Psoas muscle (tissue), 8 donors: ENCODE results near the gene TMEM163. TPM values are rescaled to one million over a fixed set of nuclear protein-coding genes. Genes with fewer than 3 reads are reported as not detected.

Source experiments
- ATAC-seq, 4 donors: fragments of 200-7000 bp; cut with Tn5 transposase; one replicate each; pipeline ENCODE4 v1.9.1; 2020; ENCODE audit warnings: moderate library complexity in 3 of 4, mild to moderate bottlenecking in 2 of 4
- DNase-seq, 2 donors: peaks; one replicate each; pipeline ENCODE4 v3.0.0-alpha.2; 2020
- H3K27ac ChIP-seq: fragments of 200-600 bp; one replicate; pipeline ENCODE4 v1.8.0; 2022
- H3K27me3 ChIP-seq, 3 donors: fragments of 200-600 bp in 1 of 3; one replicate each; pipeline versions ENCODE4 v1.6.1 to v1.8.0; 2013 to 2022; ENCODE audit warnings: low read length in 2 of 3, mild to moderate bottlenecking in 2 of 3, moderate library complexity in 1 of 3; ENCODE audit not compliant: insufficient read depth in 3 of 3
- H3K36me3 ChIP-seq, 2 donors: fragments of 200-600 bp in 1 of 2; one replicate each; pipeline versions ENCODE4 v1.6.1 to v1.8.0; 2013 to 2022; ENCODE audit warnings: low read depth in 1 of 2, mild to moderate bottlenecking in 1 of 2, moderate library complexity in 1 of 2; ENCODE audit not compliant: insufficient read depth in 1 of 2
- H3K4me1 ChIP-seq: fragments of 200-600 bp; one replicate; pipeline ENCODE4 v1.8.0; 2022
- H3K4me3 ChIP-seq: fragments of 200-600 bp; one replicate; pipeline ENCODE4 v1.8.0; 2022; ENCODE audit warnings: mild to moderate bottlenecking
- H3K9me3 ChIP-seq: fragments of 200-600 bp; one replicate; pipeline ENCODE4 v1.8.0; 2022
- CTCF ChIP-seq: fragments of 200-600 bp; IDR thresholded peaks from one replicate; pipeline ENCODE4 v1.8.0; 2022; ENCODE audit warnings: antibody characterized with exemption
- WGBS, 3 donors: extraction: QIAGEN DNeasy Blood & Tissue Kit; methylation state at CpG; one replicate each; pipeline versions ENCODE4 v1.1.6 to v1.1.7; 2013; 5-methylcytosine and 5-hydroxymethylcytosine counted together
- intact Hi-C, 2 donors: fragments of 100-400 bp; cut with DNase I; formaldehyde crosslinking; loops; one replicate each; pipeline versions ENCODE4 v1.11.0 to v1.14.2; 2022
- polyA plus RNA-seq, 3 donors: library from polyadenylated mRNA; stranded (reverse); fragments of 200-250 nt; gene quantifications; one replicate each; pipeline ENCODE4 v1.2.3, GENCODE V29; 2013
- total RNA-seq, 4 donors: library from RNA; stranded (reverse); fragmentation: NEBNext Ultra II Directional in 2 of 4; extraction: Animal tissue kit (Norgen Biotek cat#: 25700) in 2 of 4; gene quantifications; one replicate each; pipeline versions ENCODE4 v1.2.1 to v1.2.4, GENCODE V29; 2021 to 2023
- donor health status: healthy with polysubstance abuse.
- donor health status: DM: no; HTN: no; CAD: no; lungs with moderate emphysema.
- donor health status: Bipolar disorder and iron deficiency.
- donor health status: healthy.
- donor health status: DM: yes; HTN: yes; CAD: no.
- donor health status: DM: no; HTN: no; CAD: no.
- donor health status: DM: no; HTN: no; CAD: no.
- donor health status: DM: yes; HTN: yes; CAD: no.

TMEM163 gene
- total and polyA plus RNA-seq, 7 donors, result 0.17 to 0.52 (median 0.28) TPM; not detected in 1

GRCh38 chr2:134610871-134611270, 107.9 kb downstream of the TMEM163 start:
- Histone ChIP-seq H3K4me1 (no peaks in the 10 kb centered on the region), H3K4me3 (no peak overlapping the region), H3K27me3 (no peaks in the 10 kb centered on the region), H3K36me3 (no peaks in the 10 kb centered on the region), H3K27ac (no peak overlapping the region), H3K9me3 (peaks cover 14% of the 10 kb centered on the region)
- no peak for DNase-seq
- intact Hi-C loops, result no loop called here
- no peak for ATAC-seq
- TF ChIP-seq CTCF, result no peak
- WGBS, 3 donors, result 67 to 80% (median 67%) methylated on average over 2 of the region's 2 CpGs

GRCh38 chr2:134609924-134610513, 108.8 kb downstream of the TMEM163 start:
- ATAC-seq, result no peak
- Histone ChIP-seq H3K4me3 (no peak overlapping the region), H3K27me3 (no peaks in the 10 kb centered on the region), H3K9me3 (peaks cover 14% of the 10 kb centered on the region), H3K36me3 (no peaks in the 10 kb centered on the region), H3K4me1 (no peaks in the 10 kb centered on the region), H3K27ac (no peak overlapping the region)
- DNase-seq, result no peak
- intact Hi-C loops, result no loop called here
- 59 to 70% (median 68%) methylated on average over 8 of the region's 8 CpGs for WGBS, 3 donors
- no peak for TF ChIP-seq CTCF

GRCh38 chr2:134603966-134604365, 114.8 kb downstream of the TMEM163 start:
- H3K4me3 ChIP-seq, result no peak overlapping the region
- ATAC-seq (no peak), DNase-seq (no peak)
- TF ChIP-seq CTCF, result no peak
- H3K27me3 ChIP-seq, result no peaks in the 10 kb centered on the region
- H3K36me3 ChIP-seq, result no peaks in the 10 kb centered on the region
- H3K9me3 ChIP-seq, result no peaks in the 10 kb centered on the region
- H3K27ac ChIP-seq, result no peak overlapping the region
- intact Hi-C loops, result no loop called here
- 43 to 55% (median 53%) methylated on average over 5 of the region's 5 CpGs for WGBS, 3 donors
- no peaks in the 10 kb centered on the region for H3K4me1 ChIP-seq

GRCh38 chr2:134602666-134603065, 116.1 kb downstream of the TMEM163 start:
- ATAC-seq, result no peak
- Histone ChIP-seq H3K4me1 (no peaks in the 10 kb centered on the region), H3K27me3 (no peaks in the 10 kb centered on the region), H3K36me3 (no peaks in the 10 kb centered on the region), H3K9me3 (no peaks in the 10 kb centered on the region), H3K4me3 (no peak overlapping the region), H3K27ac (no peak overlapping the region)
- intact Hi-C loops, result no loop called here
- no peak for TF ChIP-seq CTCF
- whole genome bisulfite sequencing, 3 donors, result 79 to 83% (median 83%) methylated on average over 4 of the region's 4 CpGs
- DNase-seq, result no peak

GRCh38 chr2:134601264-134601663, 117.5 kb downstream of the TMEM163 start:
- Histone ChIP-seq H3K27me3 (no peaks in the 10 kb centered on the region), H3K9me3 (no peaks in the 10 kb centered on the region), H3K36me3 (no peaks in the 10 kb centered on the region), H3K4me1 (no peaks in the 10 kb centered on the region), H3K27ac (no peak overlapping the region), H3K4me3 (no peak overlapping the region)
- intact Hi-C loops, result no loop called here
- WGBS, 3 donors, result 81 to 88% (median 82%) methylated on average over 11 of the region's 11 CpGs
- DNase-seq (no peak), ATAC-seq (no peak)
- TF ChIP-seq CTCF, result no peak
